Left kidney (tissue), 2 donors: ENCODE data around the gene GABRR2. TPM values are rescaled to one million over a fixed set of nuclear protein-coding genes. Genes with fewer than 3 reads are reported as not detected.

Source experiments
- DNase-seq: peaks from one replicate; pipeline ENCODE4 v3.0.0-alpha.2; 2013
- polyA plus RNA-seq: library from polyadenylated mRNA; unstranded; fragments of 120-200 nt; gene quantifications from one replicate; pipeline ENCODE4 v1.2.1, GENCODE V29; 2013; ENCODE audit not compliant: insufficient read length

Gene GABRR2
- polyA plus RNA-seq, 1 donor: 2.1 TPM

DNA sequence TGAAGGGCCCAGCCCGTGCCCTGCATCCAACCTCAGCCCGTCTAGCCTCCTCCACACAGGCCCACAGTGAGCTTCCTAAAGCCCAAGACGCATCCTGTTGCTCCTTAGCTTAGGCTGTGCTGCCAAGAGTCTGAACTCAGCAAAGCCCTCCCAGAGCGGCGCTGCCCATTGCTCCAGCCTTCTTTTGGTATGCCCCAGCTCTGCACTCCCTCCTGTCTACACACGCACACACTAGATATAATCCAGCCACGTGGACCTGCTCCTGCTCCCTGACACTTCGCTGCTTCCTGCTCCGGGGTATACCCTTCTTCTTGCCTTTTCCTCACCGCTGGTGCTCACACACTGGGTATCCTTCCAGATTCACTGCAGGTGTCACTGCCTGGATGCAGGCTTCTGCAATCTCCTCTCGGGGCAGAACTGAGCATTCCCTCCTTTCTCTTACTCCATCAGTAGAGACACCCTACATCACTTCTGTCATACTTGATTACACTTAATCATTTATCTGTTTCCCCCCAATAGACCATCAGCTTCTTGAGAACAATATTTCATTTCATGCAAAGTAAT is 23.8 kb downstream of the GABRR2 start:
- DNase-seq: no peak

DNA sequence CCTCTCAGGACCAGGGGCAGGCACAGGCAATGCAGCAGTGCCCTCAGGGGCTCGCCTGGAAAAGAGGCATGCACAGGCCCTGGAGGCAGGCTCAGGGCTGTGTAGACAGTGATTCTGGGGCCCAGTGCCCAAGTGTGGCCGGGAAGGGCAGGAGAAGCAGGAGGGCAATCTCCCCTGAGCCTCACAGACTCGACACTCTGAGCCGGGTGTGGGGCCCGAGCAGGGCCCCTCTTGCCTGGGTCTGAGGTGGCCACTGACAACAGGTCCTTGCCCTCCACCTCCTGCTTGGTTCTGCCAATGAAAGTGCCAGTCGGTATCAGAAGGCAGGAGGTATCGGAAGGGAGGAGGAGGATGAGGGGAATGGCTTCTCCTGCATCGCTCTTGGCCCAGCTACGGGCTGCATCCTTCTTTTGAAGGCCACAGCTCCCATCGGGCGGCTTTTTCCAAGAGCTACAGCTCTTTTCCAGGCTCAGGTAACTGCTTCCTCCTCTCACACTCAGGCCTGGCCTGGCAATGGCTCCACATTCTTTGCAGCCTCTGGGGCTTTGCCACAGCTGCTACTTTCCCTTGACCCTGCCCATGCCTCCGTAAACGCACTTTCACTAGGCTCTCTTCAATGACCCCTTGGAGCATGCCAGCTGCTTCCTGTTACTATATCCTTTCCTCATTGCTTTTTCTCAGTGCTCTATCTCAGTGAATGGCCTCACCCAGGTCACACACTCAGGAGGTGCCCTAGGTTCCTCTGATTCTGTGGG is 24.5 kb downstream of the GABRR2 start:
- DNase-seq: no peak

DNA sequence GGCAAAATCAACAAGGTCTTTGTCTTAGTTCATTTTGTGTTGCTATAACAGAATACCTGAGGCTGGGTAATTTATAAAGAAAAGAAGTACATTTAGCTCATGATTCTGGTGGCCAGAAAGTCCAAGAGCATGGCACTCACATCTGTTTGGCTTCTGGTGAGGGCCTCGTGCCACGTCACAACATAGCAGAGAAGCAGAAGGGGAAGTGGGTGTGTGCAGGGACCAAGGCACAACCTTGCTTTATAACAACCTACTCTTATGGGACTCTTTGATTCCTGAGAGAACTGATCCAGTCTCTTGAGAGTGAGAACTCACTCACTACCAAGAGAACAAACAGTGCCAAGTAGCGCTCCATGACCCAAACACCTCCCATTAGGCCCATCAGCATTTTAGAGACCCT is 25.4 kb downstream of the GABRR2 start:
- no peak for DNase-seq

DNA sequence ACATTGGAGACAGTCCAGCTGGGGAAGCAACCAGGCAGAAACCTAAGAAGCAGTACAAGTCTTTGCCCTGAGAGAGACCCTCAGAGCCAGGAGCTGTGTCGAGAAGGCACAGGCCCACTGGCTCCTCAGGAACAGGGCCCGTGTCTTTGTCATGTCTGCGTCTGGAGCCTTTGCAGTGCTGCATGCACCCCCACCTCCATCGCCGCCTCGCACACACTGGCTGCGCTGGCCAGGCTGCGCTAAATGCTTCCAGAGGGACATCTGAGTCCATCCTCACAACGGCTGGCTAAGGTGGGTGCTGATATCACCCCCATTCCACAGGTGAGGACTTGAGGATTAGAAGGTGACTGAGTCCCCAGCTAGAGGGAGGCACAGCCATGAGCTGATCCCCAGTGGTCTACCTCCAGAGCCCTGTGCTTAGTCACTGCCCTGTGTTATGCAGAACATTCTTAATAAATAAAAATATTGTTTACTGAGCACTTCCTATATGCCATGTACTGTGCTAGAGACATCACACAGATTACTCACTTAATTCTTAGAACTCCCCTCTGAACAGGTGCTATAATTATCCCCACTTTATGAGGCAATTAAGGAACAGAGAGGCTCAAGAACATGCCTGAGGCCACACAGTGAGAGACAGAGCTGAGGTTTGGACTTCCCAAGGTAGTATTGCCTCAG is 27.6 kb downstream of the GABRR2 start:
- DNase-seq: no peak

DNA sequence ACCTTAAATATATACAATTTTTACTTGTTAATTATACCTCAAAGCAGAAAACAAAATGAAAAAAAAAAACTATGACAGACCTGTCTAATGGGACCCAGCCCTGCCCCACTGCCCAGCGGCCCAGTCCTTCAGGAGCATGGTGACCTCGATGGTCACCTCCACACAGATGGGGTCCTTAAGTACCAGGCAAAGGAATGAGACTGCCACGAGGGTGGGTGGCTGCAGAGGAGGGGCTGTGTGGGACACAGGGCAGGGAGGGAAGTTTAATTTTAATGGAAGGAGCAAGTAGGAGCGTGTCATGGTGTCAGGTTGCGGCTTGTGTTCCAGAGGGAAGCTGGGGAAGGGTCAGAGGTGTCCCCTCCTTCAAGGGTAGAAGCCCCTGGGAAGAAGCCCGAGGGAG is 28.6 kb downstream of the GABRR2 start:
- no peak for DNase-seq

DNA sequence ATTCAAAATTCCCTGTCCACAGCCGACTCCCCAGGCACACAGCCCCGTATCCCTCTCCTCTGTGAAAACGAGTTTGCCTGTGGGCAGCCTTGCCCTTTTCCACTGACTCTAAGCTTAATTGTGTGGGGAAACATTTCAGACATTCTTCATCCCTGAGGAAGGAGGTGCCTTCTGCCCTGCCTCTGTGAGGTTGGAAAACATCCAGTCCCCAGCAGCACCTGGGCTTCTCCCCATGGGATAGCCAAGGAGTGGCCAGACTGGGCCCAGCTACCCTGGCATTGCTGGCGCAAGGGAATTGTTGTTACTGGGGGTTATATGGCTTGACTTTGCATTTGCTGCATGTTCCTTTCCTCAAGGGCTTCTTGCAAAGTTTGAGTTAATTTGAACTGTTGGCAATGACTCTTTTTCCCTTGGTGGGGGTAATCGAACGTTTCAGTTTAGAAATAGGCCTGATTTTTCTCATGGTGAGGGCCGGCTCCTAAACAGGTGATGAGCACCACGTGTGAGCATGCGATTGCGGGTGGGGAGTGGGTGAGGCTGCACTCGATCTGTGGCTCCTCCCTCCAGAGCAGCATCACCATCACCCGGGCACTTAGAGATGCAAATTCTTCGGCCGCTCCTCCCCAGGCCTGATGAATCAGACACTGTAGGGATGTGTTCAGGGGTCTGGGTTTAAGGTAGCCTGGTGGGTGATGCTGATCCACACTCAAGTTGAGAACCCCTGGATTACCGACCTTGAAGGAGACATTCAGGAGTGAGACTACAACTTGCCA is 29.9 kb downstream of the GABRR2 start:
- DNase-seq: no peak

DNA sequence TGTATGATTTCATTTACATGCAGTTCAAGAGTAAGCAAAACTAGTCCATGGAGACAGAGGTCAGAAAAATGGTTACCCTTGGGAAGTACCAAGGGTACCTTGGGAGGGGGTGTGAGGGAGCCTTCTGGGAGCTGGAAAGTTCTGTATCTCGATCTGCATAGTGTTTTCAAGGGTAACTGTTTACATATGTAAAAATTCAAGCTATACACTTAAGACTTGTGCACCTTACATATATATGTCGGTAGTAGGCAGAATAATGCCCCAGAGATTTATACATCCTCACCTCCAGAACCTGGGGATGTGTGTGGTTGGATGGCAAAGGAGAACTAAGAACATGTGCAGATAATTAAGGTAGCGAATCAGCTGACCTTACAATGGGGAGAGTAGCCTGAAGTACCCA is 31.0 kb downstream of the GABRR2 start:
- no peak for DNase-seq

DNA sequence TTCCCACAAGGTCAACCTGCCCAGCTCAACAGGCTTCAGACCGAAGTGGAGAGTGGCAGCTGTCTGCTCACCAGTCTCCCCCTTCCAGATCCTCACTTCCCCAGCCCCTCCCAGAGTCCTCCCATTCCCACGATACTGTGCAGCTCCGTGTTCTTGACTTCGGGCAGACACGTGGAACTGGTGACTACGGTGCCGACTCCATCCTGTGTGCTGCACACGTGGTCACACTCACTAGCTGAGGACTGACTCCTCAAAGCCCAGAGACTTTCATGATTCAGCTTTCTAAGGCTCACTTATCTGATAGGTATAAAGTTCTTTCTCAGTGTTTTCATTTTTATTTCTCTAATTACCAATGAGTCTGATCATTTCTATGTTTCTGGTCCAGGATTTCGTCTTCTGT is 32.4 kb downstream of the GABRR2 start:
- no peak for DNase-seq

DNA sequence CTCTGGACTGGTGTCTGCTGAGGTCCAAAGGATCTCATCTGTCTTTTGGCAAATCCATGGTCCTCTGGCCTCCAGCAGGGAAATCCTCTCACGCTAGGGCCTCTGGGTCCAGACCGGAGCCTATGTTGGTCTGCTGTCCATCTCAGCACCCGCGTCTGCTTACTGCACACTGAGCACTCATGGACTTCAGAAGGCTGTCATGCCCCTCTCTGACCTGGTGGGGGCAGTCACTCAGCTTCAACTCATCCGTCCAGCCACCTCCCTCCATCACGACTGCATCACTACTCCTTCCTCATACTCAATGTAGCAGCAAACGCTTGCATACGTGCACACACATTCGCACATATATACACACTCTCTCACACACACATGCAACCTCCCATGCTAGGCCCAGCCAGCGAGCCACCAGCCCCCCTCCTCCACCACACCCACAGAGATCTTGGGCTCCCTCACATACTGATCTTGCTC is 33.3 kb downstream of the GABRR2 start:
- DNase-seq: no peak

DNA sequence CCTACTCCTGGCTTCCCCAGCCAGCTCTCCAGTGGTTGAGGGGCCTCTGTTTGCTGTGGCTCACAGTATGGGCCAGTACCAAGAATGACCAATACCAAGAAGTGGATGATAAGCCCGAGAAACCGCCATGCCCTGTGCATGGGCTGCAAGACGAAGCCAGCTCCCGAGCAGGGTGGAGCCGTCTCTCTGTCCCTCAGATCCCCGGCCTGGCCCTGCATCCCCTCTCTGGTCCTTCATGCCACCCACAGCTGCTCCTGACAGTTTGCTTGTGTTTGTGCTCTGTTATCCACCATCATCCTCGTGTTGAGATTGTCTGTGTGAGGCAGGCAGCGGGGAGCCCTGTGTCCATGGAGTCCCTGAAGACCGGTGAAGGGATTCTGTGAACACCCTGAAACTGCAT is 36.1 kb downstream of the GABRR2 start:
- no peak for DNase-seq

DNA sequence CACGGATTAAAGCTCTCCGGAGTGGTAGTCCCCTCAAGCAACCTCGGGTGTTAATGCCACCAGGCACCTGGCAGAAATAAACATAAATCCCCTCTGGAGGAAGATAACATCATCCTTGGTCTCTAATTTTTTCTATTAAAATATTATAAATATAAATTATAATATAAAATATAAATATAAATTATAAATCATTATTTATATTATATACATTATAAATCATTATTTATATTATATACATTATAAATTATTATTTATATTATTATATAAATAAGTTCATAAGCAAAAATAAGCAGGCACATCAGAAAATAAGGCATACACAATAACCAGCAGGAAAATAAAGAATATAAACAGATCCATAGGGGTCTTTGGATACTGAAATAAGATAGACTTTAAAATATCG is 39.2 kb downstream of the GABRR2 start:
- no peak for DNase-seq

DNA sequence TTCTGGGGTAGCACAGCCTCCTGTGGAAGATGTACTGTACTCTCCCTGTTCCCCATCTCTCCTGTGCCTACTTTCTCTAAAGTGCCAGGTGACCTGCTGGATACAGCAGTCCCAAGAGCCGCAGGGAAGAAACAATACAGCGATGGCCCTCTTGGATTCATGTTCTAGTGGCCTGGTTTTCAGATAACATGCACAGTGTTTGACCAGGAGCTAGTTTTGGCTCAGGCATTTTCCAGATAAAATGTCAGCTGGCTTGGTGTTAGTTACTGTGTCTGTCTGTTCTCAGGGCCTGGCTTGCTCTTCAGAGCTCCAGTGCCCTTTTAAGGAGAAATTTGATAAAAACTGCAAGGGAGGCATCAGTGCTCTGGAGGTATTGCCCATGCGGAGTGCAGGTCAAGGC is 41.3 kb downstream of the GABRR2 start:
- no peak for DNase-seq

DNA sequence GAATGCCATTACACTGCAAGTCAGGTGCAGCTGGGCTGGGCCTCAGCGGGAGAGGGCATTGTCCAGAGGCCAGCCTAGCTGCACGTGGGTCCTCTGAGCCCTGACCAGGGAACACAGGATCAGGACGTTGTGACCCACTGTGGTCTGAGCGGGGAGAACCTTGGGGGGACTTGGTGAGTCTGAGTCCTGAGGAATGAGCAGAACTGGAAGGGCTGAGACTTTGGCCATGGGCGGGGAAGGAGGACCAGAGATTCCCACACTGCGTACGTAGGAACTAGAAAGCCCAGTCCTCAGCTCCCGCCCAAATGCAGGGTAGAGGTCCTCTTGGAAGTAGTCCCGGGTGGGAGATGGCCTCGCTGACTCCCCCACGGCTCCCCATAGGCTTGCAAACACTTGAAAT is 42.5 kb downstream of the GABRR2 start:
- no peak for DNase-seq

DNA sequence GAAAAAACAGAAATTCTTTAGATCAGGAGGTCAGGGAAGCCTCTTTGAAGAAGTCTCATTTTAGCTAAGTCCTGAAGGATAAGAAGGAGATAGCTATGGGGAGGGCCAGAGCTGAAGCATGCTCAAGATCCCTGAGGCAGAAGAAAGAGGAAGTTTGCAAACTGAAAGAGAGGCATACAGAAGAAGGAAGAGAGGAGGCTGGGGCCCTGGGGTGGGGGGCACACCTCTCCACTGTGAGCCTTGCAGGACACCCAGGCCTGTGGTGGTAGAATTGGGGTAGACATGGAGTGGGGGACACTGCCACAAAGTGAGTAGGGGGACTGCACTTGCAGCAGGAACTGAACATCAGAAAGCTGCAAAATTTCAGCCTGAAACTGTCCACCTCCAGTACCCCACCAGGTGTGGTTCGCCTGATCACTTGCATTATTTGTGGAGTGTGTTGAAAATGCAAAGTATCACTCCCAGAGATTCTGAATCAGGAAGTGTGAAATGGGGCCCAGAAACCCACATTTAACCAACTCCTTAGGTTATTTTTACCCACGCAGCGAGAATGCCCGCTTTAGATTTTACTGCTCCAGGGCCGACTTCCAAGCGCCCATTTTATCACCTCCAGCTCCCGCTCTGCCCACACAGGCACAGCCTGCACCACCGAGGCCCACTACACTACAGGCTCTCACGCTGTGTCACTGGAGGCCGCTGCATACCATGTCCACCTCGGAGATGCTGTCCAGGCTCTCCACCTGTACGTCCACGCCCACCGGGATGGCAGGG is 44.0 kb downstream of the GABRR2 start:
- DNase-seq: no peak

DNA sequence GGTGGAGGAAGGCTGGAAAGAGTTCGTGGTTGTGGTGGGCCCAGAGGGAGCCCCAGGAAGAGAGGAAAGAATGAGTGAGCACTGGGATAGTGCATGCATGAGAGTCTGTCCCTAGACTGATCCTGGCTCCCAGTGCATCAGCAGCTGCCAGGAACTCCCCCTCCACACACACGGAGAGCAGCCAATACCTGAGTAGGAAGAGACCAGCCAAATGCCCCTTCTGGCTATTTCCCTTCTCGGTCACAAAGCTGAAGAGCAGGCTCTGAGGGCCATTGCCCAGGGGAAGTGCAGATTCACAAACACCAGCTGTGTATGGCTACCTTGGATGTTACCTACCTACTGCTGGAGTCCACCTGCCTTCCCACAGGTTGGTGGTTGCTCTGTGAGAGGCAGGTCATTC is 45.1 kb downstream of the GABRR2 start:
- no peak for DNase-seq

DNA sequence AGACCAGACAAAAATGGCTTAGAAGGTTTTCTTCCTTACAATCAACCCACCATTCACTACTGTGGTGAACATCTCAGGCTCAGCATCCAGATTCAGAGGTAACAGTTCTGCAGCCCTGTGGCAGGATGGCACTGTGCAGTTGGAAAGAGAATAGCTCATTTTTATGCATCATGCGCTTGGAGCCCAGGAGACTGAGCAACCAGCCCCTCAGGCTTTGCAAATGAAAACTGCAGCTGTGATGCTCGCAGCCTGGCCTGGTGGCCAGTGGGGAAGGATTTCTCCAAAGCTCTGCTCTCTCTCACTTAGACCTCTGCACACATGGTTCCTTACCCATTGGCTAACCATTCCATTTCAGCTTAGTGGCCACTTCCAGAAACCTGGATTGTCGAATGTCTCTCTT is 45.8 kb downstream of the GABRR2 start:
- no peak for DNase-seq

DNA sequence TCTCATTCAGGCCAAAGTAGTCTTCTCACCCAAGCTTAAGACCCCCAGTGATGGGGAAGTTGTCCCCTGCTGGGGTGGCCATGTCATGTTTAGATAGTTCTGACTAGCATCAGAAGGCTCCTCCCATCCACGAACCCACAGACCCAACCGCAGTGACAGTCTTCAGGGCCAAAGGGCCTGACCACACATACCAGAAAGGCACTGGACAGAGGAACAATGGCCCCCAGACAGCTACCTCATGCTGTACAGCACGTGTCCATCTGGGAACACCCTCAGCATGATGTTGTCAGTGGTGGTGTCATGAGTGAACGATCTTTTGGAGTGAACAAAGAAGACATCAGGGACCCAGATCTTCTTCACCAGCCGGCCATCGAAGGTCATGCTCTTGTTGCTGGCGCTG is 46.3 kb downstream of the GABRR2 start:
- DNase-seq: no peak

DNA sequence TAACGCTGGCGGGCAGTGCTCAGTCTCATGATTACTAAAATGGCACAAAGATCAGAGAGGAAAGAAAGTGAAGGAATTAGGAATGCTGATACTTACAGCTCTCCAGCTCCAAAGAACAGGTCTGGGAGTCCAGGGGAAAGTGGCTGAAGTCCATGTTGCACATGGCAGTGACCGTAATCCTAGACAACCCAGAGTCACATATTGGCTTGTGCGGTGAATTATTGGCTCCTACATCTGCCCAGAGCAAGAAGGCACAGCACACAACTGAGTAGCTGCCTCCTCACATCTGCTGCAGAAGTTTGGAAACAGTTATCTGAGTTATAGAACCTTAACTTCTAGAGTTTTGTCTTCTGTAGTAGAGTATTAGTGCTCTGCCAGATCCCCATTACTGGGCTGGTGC is 47.2 kb downstream of the GABRR2 start:
- no peak for DNase-seq

DNA sequence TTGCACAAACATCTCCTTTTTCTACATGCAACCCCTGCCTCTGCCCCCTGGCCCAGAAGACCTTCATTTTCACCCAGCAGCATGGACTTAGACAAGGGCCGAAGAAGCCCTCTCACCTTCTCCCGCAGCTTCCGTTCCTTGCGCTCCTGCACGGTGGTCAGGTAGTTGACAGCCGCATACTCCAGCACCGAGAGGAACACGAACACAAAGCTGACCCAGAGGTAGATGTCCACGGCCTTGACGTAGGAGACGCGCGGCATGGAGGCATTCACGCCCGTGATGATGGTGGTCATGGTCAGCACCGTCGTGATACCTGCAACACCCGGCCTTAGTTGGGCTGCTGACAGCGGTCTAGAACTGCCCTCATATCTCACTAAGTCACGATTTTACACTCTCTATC is 50.8 kb downstream of the GABRR2 start:
- DNase-seq: no peak

DNA sequence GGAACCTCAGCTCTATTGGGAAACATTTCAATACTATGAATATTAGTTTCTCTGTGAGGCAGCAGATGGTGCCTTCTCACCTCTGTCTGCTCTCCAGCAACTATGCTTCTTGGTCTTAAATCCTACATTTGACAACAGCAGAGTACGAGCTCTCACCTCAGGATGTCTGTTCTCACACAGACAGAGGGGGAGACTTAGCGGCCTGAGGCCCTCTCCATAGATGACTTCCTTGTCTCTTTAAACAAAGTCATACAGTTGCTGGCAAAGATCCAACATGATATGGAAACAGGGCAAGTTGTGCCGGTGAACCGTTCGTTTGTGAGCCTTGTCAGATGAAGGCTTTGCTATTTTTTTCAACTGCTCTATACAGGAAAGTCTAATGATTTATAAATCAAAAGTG is 54.3 kb downstream of the GABRR2 start:
- DNase-seq: no peak

DNA sequence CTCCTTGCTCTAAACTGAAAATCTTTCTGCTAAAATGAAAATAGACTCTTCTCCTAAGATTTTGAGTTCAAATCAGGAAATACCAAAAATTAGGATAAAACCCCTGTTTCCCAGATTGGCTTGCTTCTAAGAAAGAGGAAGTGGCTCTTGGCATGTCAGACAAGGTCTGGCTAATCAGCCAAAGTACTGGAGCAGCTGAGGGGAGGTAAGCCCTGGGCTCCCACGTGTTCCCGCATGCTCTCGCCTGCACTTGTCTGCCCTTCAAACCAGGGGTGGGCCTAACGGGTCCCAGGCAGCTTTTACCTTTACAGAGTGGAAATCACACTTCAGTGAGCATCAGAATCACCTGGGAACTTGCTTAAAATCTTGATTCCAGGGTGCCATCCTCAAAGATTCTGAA is 54.8 kb downstream of the GABRR2 start:
- DNase-seq: no peak

DNA sequence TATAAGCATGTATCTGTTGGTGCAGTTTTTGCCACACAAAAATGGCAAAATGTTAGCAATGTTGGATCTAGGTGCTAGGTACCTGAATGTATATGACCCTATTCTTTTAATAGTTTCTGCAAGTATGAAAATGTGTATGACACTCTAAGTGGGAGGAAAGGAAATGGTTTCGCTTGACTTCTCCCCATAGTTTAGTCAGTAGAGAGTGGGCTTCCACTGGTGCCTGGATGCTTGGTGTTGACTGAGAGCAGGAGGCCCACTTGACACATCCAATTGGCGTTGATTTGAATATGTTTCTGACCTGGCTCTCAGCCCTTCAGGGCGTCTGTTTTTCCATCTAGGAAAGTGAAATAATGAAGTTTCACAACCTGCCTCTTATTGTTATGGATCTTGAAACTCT is 56.2 kb downstream of the GABRR2 start:
- no peak for DNase-seq
